ENCODE measurements around the gene RPN1.

DNA sequence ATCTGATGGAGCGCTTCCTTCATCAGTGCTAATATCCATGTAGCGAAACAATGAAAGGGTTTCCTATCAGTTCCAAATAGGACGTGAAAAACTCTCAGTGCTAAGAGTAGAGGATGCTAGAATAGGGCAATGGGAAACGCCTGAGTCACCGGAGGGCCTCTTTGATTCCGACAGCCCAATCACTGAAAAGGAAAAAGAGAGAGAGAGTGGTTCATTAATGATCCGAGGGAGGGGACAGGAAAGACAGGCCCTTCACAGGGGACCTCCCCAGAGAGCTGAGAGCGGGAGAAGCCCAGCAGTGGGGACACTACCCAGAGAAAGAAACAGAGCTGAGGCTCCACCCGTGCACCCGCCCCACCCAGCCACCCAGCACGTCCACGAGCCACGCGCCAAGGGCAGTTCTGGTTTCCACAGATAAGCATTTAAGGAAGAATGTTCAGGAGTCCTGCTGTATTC, 76.9 kb downstream of the RPN1 start:
- TF ChIP-seq GATA2 (IDR thresholded peaks at IDR 0.05; ENCODE audit: low read depth, low read length): no peak
- TF ChIP-seq GATA3 (IDR thresholded peaks at IDR 0.05; ENCODE audit: low read depth, low read length): no peak

All from SH-SY5Y (cell line).